Stimulated activated naive CD4-positive, alpha-beta T cell (primary cell): ENCODE results near the gene MFF.
"Not testable (repeated sequence)": the region's sequence is repeated elsewhere in the genome, so short reads cannot be mapped to it uniquely, and the experiment has no call there.

Experiments used
- DNase-seq, 6 experiments: peaks; one replicate each; lab custom pipeline; 2025; lab: John Stamatoyannopoulos, UW

Gene MFF

GRCh38 chr2:227377467-227378351, 52.7 kb downstream of the MFF start:
- DNase-seq: no peak

GRCh38 chr2:227378371-227378782, 53.3 kb downstream of the MFF start:
- no peak for DNase-seq

GRCh38 chr2:227379095-227379494, 54.0 kb downstream of the MFF start, which contains the start of gene TM4SF20:
TSS of gene TM4SF20 (minus strand) at chr2:227379306. CDS start at chr2:227379268, 38 bp downstream.
- no peak for DNase-seq

GRCh38 chr2:227382241-227382835, 57.3 kb downstream of the MFF start:
- not testable (repeated sequence) for DNase-seq

- no peak for DNase-seq
These were observed 58.6 kb downstream of the MFF start for GRCh38 chr2:227383686-227384085.

GRCh38 chr2:227386630-227387029, 61.6 kb downstream of the MFF start:
- DNase-seq: no peak

- not testable (repeated sequence) for DNase-seq
These were observed 62.5 kb downstream of the MFF start, which contains the start of gene SCYGR1 for GRCh38 chr2:227387583-227387982. TSS of gene SCYGR1 (minus strand) at chr2:227387949. CDS start at chr2:227387949, 0 bp downstream.

GRCh38 chr2:227388537-227389011, 63.5 kb downstream of the MFF start:
- DNase-seq: no peak

GRCh38 chr2:227389231-227389630, 64.2 kb downstream of the MFF start:
- DNase-seq: no peak

- DNase-seq: no peak
These were observed 64.6 kb downstream of the MFF start for GRCh38 chr2:227389661-227390060.

GRCh38 chr2:227390468-227391256, 65.6 kb downstream of the MFF start:
- no peak for DNase-seq

- no peak for DNase-seq
These were observed 69.3 kb downstream of the MFF start for GRCh38 chr2:227394401-227394800.

- no peak for DNase-seq
These were observed 70.5 kb downstream of the MFF start for GRCh38 chr2:227395556-227395955.

- DNase-seq: no peak
These were observed 72.5 kb downstream of the MFF start for GRCh38 chr2:227397562-227397961.

GRCh38 chr2:227398684-227399670, 73.9 kb downstream of the MFF start:
- no peak for DNase-seq

GRCh38 chr2:227401550-227401949, 76.5 kb downstream of the MFF start:
- DNase-seq: no peak

- DNase-seq: no peak
These were observed 77.3 kb downstream of the MFF start for GRCh38 chr2:227402321-227402720.

- DNase-seq: no peak
These were observed 77.9 kb downstream of the MFF start for GRCh38 chr2:227402959-227403358.

GRCh38 chr2:227404585-227405271, 79.7 kb downstream of the MFF start:
- DNase-seq: peak in 2 of 6 experiments; percentile 11 to 22
